Activated T-helper 17 cell treated with anti-CD3 and anti-CD28 coated beads, Interleukin-2, amount 50 U/mL, for 72 hours (primary cell): ENCODE measurements around the gene SMARCC2. TPM values are rescaled to one million over a fixed set of nuclear protein-coding genes. Genes with fewer than 3 reads are reported as not detected.
"Not testable (repeated sequence)": the region's sequence is repeated elsewhere in the genome, so short reads cannot be mapped to it uniquely, and the experiment has no call there.

Experiments
- ATAC-seq: fragments of 150-1000 bp; cut with Tn5 transposase; replicated peaks from 2 replicates; pipeline ENCODE4 v1.10.0; 2021; ENCODE audit warnings: mild to moderate bottlenecking, moderate library complexity
- H3K27ac Mint-ChIP-seq: one replicate; pipeline ENCODE4 v1.8.0; 2022; ENCODE audit warnings: mixed read lengths
- H3K27me3 Mint-ChIP-seq: one replicate; pipeline ENCODE4 v1.8.0; 2022; ENCODE audit warnings: mixed read lengths
- H3K36me3 Mint-ChIP-seq: one replicate; pipeline ENCODE4 v1.8.0; 2022; ENCODE audit warnings: low read depth, mild to moderate bottlenecking, mixed read lengths
- H3K4me1 Mint-ChIP-seq: one replicate; pipeline ENCODE4 v1.8.0; 2022; ENCODE audit warnings: mixed read lengths
- H3K4me3 Mint-ChIP-seq: one replicate; pipeline ENCODE4 v1.8.0; 2022; ENCODE audit warnings: mild to moderate bottlenecking, mixed read lengths
- H3K9me3 Mint-ChIP-seq: one replicate; pipeline ENCODE4 v1.8.0; 2022; ENCODE audit warnings: mixed read lengths
- total RNA-seq, 2 donors: library from RNA; stranded (reverse); gene quantifications; one replicate each; pipeline ENCODE4 v1.2.3, GENCODE V29; 2022

The SMARCC2 gene
- total RNA-seq, 2 donors from 2014 or later = 104 to 114 TPM

GRCh38 chr12:56163533-56164344, 25.5 kb downstream of the SMARCC2 start:
- Mint-ChIP-seq H3K27ac (peak overlapping the region; percentile 43), H3K36me3 (peaks cover 100% of the 10 kb centered on the region), H3K9me3 (no peaks in the 10 kb centered on the region), H3K4me1 (peaks cover 14% of the 10 kb centered on the region), H3K4me3 (no peak overlapping the region), H3K27me3 (no peaks in the 10 kb centered on the region)
- ATAC-seq = no peak

- Mint-ChIP-seq H3K36me3 (peaks cover 100% of the 10 kb centered on the region), H3K4me1 (peaks cover 14% of the 10 kb centered on the region), H3K27ac (no peak overlapping the region), H3K9me3 (no peaks in the 10 kb centered on the region), H3K4me3 (peak overlapping the region; percentile 19), H3K27me3 (no peaks in the 10 kb centered on the region)
- ATAC-seq = no peak
Observed at GRCh38 chr12:56162468-56163290, 26.6 kb downstream of the SMARCC2 start.

GRCh38 chr12:56161690-56162351, 27.5 kb downstream of the SMARCC2 start:
- H3K4me3 Mint-ChIP-seq = peak overlapping the region; percentile 99
- peak overlapping the region; percentile 81 for H3K27ac Mint-ChIP-seq
- no peaks in the 10 kb centered on the region for H3K9me3 Mint-ChIP-seq
- no peak for ATAC-seq
- peaks cover 14% of the 10 kb centered on the region for H3K4me1 Mint-ChIP-seq
- H3K27me3 Mint-ChIP-seq = no peaks in the 10 kb centered on the region
- H3K36me3 Mint-ChIP-seq = peaks cover 99% of the 10 kb centered on the region

GRCh38 chr12:56160894-56161689, 28.2 kb downstream of the SMARCC2 start:
- no peak for ATAC-seq
- H3K27ac Mint-ChIP-seq = peak overlapping the region; percentile 81
- H3K4me1 Mint-ChIP-seq = peaks cover 14% of the 10 kb centered on the region
- peak overlapping the region; percentile 99 for H3K4me3 Mint-ChIP-seq
- peaks cover 91% of the 10 kb centered on the region for H3K36me3 Mint-ChIP-seq
- no peaks in the 10 kb centered on the region for H3K27me3 Mint-ChIP-seq
- no peaks in the 10 kb centered on the region for H3K9me3 Mint-ChIP-seq

- Mint-ChIP-seq H3K36me3 (peaks cover 91% of the 10 kb centered on the region), H3K4me3 (peak overlapping the region; percentile 99), H3K27me3 (no peaks in the 10 kb centered on the region), H3K27ac (peak overlapping the region; percentile 81), H3K9me3 (no peaks in the 10 kb centered on the region), H3K4me1 (peaks cover 14% of the 10 kb centered on the region)
- peak; percentile 38 for ATAC-seq
Observed at GRCh38 chr12:56160193-56160763, 29.0 kb downstream of the SMARCC2 start.

GRCh38 chr12:56159482-56160192, 29.6 kb downstream of the SMARCC2 start:
- peak overlapping the region; percentile 92 for H3K27ac Mint-ChIP-seq
- no peak for ATAC-seq
- H3K4me3 Mint-ChIP-seq = peak overlapping the region; percentile 99
- H3K27me3 Mint-ChIP-seq = no peaks in the 10 kb centered on the region
- H3K4me1 Mint-ChIP-seq = peaks cover 14% of the 10 kb centered on the region
- peaks cover 91% of the 10 kb centered on the region for H3K36me3 Mint-ChIP-seq
- no peaks in the 10 kb centered on the region for H3K9me3 Mint-ChIP-seq

- Mint-ChIP-seq H3K27ac (peak overlapping the region; percentile 92), H3K4me1 (peaks cover 14% of the 10 kb centered on the region), H3K4me3 (peak overlapping the region; percentile 99), H3K36me3 (peaks cover 84% of the 10 kb centered on the region), H3K9me3 (no peaks in the 10 kb centered on the region), H3K27me3 (no peaks in the 10 kb centered on the region)
- ATAC-seq = peak; percentile 11
Observed at GRCh38 chr12:56158926-56159461, 30.3 kb downstream of the SMARCC2 start.

GRCh38 chr12:56158029-56158925, 31.0 kb downstream of the SMARCC2 start, which contains the start of gene MYL6:
TSS of gene MYL6 (plus strand) at chr12:56158359. CDS start at chr12:56158402, 43 bp downstream.
- no peaks in the 10 kb centered on the region for H3K27me3 Mint-ChIP-seq
- peaks cover 14% of the 10 kb centered on the region for H3K4me1 Mint-ChIP-seq
- H3K4me3 Mint-ChIP-seq = peak within 1 kb of the TSS; percentile 99
- peak; percentile 89 for ATAC-seq
- H3K27ac Mint-ChIP-seq = peak within 1 kb of the TSS; percentile 92
- peaks cover 77% of the 10 kb centered on the region for H3K36me3 Mint-ChIP-seq
- no peaks in the 10 kb centered on the region for H3K9me3 Mint-ChIP-seq

- no peaks in the 10 kb centered on the region for H3K9me3 Mint-ChIP-seq
- H3K4me3 Mint-ChIP-seq = peak overlapping the region; percentile 99
- ATAC-seq = peak; percentile 44
- H3K27me3 Mint-ChIP-seq = no peaks in the 10 kb centered on the region
- peaks cover 68% of the 10 kb centered on the region for H3K36me3 Mint-ChIP-seq
- peaks cover 14% of the 10 kb centered on the region for H3K4me1 Mint-ChIP-seq
- H3K27ac Mint-ChIP-seq = peak overlapping the region; percentile 92
Observed at GRCh38 chr12:56157201-56158028, 31.9 kb downstream of the SMARCC2 start.

- Mint-ChIP-seq H3K4me3 (peak overlapping the region; percentile 99), H3K4me1 (peaks cover 12% of the 10 kb centered on the region), H3K27ac (peak overlapping the region; percentile 92), H3K36me3 (peaks cover 61% of the 10 kb centered on the region)
- not testable (repeated sequence) for ATAC-seq, H3K27me3 Mint-ChIP-seq, H3K9me3 Mint-ChIP-seq
Observed at GRCh38 chr12:56156464-56157200, 32.7 kb downstream of the SMARCC2 start.
